ENCODE data around the gene CYP51A1.
"Not testable (repeated sequence)": the region's sequence is repeated elsewhere in the genome, so short reads cannot be mapped to it uniquely, and the experiment has no call there.

CYP51A1 gene

DNA sequence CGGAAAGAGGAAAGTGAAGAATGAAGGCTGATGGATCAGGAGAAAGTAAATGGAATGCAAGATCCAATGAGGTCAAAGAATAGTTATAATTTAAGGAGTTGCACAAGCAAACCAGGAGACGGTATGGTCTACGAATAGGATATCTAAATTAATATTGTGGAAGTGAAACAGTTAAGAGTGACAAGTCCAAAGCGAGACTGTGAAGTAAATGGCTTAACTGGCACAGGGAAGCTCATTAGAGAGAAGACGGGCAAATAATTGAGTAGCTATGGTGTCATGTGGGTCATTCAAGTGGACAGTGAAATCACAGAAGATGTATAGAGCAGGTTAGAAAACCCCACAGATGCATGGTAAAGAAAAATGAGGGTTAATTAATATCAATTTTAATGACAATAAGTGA lies 3.2 kb downstream of the CYP51A1 start:
- no peak for DNase-seq (ENCODE audit: low spot score)

GRCh38 chr7:92121681-92122080 lies 12.6 kb downstream of the CYP51A1 start:
- no peak for DNase-seq (ENCODE audit: low spot score)

- no peak for DNase-seq (ENCODE audit: low spot score)
These were observed 15.0 kb downstream of the CYP51A1 start for GRCh38 chr7:92119213-92119759.

- DNase-seq (ENCODE audit: low spot score) = no peak
These were observed 17.3 kb downstream of the CYP51A1 start for GRCh38 chr7:92116949-92117348.

- no peak for DNase-seq (ENCODE audit: low spot score)
These were observed 18.5 kb downstream of the CYP51A1 start for GRCh38 chr7:92115821-92116220.

DNA sequence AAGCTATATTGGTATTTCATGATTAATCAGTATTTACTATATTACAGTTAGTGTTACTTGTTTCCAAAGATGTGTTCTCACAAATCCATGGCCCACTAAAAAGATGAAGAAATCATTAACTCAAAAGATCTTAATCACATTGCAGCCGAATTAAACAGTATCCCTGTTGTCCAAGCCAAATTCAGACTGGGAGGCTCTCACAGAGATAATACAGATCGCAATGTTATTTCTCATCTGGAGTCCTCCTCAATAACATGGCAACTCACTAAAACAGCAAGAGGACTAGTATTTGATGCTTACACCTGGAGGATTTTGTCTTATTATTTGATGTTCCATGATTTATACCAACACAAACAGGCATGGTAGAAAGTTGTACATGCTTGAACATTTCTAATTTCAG lies 23.4 kb downstream of the CYP51A1 start:
- no peak for DNase-seq (ENCODE audit: low spot score)

GRCh38 chr7:92108821-92109220 lies 25.5 kb downstream of the CYP51A1 start:
- no peak for DNase-seq (ENCODE audit: low spot score)

DNA sequence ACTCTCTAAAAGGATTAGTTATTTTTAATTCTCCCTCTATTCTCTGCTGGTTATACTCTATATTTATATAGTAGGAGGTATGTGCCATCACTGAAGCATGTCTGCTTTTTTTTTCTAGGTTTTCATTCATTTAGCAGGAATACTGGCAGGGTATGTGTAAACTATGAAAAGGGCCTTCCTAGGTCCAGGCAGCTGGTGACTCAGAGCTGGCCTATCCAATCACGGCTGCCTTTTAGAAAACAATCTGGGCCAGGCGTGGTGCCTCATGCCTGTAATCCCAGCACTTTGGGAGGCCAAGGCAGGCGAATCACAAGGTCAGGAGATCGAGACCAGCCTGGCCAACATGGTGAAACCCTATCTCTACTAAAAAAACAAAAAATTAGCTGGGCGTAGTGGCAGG lies 31.4 kb downstream of the CYP51A1 start:
- DNase-seq (ENCODE audit: low spot score) = not testable (repeated sequence)

GRCh38 chr7:92100534-92100933 lies 33.7 kb downstream of the CYP51A1 start:
- no peak for DNase-seq (ENCODE audit: low spot score)

DNA sequence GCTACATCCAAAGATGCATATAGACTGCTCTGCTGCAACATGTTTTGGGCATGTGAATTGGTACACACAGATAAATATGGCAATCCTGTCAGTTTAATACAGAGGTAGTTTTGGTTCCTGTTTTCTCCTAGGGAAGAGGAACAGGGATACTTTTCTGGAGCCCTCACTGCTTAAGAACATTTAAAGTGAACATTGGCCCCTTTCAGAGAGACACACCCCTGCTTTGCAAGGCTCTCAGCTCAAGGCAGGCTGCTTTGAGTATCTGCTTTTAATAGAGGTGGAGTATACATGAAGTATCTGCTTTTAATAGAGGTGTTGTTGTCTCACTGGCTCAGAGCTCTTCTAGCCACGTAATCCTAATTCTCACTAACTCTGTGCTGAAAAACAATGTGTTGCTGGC lies 38.9 kb downstream of the CYP51A1 start:
- no peak for DNase-seq (ENCODE audit: low spot score)

DNA sequence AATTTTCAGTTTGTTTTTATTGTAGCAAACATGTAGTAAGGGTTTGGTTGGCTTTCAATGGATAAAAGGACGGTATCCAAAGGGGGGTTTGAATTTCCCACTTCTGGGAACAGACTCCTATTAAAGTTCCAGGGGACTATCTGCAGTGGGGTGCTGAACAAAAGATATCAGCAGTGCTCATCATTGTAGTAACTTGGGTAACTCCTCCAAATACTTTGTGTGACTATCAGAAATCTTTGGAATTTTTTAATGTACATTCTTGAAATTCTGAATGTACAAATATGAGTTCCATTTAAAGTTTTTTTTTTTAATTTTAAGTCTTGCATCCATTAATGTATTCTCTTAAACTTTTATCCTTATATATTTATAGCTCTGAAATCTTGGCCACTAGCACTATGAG lies 42.1 kb downstream of the CYP51A1 start:
- no peak for DNase-seq (ENCODE audit: low spot score)

DNA sequence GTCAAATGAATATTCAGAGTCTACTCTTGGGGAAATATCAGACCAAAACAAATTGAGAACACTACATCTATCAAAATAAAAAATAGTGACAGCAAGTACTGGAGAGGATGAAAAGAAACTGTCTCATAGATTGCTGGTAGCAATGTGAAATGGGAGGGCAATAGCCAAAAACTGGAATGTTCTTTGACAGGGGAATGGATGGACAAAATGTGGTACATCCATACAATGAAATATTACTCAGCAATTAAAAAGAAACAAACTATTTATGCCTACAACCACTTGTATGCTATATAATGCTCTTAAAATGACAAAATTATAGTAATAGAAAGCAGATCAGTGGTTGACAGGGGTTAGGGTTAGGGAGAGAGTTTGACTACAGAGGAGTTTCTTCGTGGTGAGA lies 46.0 kb downstream of the CYP51A1 start:
- no peak for DNase-seq (ENCODE audit: low spot score)

DNA sequence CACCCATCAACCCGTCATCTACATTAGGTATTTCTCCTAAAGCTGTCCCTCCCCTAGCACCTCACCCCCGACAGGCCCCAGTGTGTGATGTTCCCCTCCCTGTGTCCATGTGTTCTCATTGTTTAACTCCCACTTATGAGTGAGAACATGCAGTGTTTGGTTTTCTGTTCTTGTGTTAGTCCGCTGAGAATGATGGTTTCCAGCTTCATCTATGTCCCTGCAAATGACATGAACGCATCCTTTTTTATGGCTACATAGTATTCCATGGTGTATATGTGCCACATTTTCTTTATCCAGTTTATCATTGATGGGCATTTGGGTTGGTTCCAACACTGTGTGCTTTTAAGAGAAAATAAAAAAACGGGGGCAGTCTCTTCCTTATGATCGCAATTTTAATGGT lies 50.4 kb downstream of the CYP51A1 start:
- DNase-seq (ENCODE audit: low spot score) = not testable (repeated sequence)

DNA sequence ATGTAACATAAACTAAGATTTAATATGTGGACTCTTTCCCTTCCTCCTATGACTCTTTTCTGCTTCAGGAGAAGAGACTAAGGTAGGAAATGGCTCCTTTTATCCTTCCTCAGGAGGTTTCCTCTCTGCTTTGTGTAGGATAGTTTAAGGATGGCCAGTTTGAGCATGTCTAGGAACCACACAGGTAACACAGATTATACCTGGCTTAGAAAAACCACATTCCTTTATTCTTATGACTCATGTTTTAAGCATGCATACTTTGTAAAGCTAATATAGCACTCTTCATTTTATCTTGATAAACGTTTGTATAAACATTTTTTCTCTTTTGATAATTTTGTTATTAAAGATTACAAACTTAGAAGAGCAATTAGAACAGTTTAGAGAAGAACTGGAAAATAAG lies 57.8 kb downstream of the CYP51A1 start:
- no peak for DNase-seq (ENCODE audit: low spot score)

GRCh38 chr7:92075455-92076158 lies 58.7 kb downstream of the CYP51A1 start:
- DNase-seq (ENCODE audit: low spot score) = no peak

DNA sequence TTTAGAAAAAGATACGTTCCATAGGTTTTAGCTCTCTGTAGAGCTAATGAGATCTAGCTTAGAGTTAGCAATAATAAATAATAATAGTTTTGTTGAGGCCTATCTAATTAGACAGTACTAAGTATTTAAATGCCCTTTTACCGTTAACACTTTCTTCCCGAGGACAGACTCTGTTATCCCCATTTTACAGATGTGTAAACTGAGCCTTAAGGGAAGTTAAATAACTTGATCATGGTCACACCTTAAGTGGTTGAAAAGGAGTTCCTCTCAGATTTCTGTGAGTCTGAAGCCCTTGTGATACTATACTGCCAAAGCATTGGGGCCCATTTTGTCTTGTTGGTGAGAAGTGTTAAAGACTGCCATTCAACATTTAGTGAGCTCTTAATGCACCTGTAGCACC lies 61.6 kb downstream of the CYP51A1 start:
- DNase-seq (ENCODE audit: low spot score) = no peak

GRCh38 chr7:92072121-92072520 lies 62.2 kb downstream of the CYP51A1 start:
- no peak for DNase-seq (ENCODE audit: low spot score)

DNA sequence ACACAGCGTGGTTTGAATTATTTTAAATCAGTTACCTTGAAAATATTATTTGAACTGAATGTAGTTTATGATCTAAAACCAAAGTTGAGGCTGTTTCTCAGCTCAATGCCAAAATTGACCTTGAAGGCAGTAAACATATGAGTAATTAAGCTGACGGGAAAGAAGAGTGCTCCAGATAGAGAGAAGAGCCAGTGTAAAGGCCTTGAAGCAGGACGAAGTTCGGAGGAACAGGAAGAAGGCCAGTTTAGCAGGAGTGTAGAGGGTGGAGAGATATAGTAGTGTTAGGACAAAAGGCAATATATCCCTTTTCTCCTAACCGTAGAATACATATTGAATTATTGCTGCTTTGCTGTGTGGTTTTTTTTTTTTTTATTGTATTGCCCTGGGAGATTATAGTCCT lies 63.2 kb downstream of the CYP51A1 start:
- DNase-seq (ENCODE audit: low spot score) = no peak

- DNase-seq (ENCODE audit: low spot score) = no peak
These were observed 69.7 kb downstream of the CYP51A1 start for GRCh38 chr7:92064438-92065029.
